ENCODE results near the gene GNA14.
"Not testable (repeated sequence)": the region's sequence is repeated elsewhere in the genome, so short reads cannot be mapped to it uniquely, and the experiment has no call there.

The GNA14 gene

DNA sequence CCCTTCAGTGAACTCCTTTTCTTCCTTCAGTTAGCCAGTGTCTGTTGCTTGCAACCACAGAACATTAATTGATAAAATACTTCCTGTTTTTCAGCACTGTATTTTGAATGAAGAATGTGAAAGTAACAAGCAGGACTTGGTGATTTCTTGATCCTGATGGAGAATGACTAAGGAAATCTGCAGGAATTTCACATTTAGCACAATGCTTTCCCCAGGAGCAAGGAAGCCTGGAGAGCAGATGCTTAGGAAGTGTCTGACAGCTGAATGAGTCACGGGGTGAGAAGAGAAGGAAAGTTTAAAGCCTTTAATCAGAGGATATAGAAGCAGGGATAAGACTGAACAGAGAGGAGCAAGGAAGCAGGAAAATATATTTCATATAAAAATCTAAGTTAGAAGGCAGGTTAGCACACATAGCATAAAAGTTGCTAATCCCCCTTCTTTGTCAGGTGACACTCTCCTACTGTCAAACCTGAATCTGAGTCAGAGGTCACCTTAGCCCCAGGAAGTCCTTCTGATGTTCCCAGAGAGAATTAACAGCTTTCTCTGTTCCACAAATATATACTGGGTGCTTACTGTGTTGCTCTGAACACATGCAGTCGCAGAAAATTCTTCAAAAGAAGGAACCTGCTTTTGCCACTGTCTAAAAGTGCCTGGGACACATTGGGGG lies 59.7 kb downstream of the GNA14 start:
- no peak for DNase-seq (ENCODE audit: low read depth)

DNA sequence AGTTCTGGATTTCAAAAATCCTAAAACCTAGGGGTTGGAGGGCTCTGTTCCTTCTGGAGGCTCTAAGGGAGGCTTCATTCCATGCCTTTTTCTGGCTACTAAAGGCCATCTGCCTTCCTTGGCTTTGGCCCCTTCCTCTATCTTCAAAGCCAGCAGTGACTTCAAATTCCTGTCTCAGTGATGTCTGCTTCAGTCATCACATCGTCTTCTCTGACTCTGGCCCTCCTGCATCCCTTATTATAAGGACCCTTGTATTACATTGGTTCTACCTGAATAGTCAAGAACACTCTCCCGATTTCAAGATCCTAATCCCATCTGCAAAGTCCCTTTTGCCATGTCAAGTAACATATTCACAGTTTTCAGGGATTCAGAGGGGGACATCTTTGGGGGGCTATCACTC lies 60.3 kb downstream of the GNA14 start:
- no peak for DNase-seq (ENCODE audit: low read depth)

DNA sequence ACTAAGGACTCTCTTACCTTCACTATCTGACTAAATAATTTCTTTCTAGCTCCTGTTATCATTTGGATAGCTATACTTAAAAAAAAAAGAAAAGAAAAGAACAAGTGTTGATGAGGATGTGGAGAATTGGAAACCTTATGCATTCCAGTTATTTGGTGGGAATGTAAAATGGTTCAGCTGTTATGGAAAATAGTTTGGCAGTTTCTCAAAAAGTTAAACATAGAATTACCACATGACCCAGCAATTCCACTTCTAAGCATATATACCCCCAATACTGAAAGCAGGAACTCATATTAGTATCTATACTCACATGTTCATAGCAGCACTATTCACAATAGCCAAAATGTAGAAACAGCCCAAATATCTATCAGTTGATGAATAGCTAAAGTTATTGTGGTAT lies 61.1 kb downstream of the GNA14 start:
- DNase-seq (ENCODE audit: low read depth) = no peak

DNA sequence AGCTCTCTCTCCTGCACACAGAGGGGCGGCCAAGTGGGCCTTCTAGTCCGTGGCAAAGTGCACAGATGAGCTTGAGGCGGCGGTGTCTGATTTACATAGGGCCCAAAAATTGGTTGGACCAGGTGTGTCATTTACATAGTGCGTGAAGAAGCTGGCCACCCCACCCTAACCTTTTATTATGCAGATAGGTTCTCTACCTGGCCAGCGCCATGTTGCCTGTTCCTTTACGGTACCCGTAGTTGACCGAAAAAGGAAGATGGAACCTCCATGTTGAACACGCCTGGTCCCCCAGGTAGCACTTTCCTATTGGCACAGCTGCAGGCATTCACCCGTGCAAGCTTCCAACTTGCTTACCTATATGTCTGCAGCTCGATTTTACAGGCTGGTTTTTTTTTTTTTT lies 61.5 kb downstream of the GNA14 start:
- DNase-seq (ENCODE audit: low read depth) = no peak

- DNase-seq (ENCODE audit: low read depth) = no peak
Measured at GRCh38 chr9:77585335-77585786, 62.8 kb downstream of the GNA14 start.

- DNase-seq (ENCODE audit: low read depth) = not testable (repeated sequence)
Measured at GRCh38 chr9:77584927-77585326, 63.2 kb downstream of the GNA14 start.

- DNase-seq (ENCODE audit: low read depth) = no peak
Measured at GRCh38 chr9:77582961-77583576, 65.1 kb downstream of the GNA14 start.

- DNase-seq (ENCODE audit: low read depth) = no peak
Measured at GRCh38 chr9:77582525-77582924, 65.6 kb downstream of the GNA14 start.

DNA sequence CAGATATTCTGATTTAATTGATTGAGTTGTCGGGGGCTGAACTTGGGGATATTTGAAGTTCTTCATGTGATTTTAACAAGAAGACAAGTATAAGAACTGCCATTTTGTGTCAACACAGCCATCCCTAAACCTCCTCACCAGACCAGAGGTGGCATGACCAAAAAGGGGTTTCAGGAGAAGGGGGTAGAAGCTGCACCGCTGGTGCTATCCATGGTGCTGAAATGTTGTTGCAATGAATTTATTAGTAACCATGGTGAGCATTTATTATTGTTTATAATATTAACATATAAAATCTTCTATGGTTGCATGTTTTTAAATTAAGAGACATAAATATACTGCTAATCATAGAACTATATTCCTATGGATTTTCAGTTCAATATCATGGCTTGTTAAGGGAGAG lies 72.3 kb downstream of the GNA14 start:
- DNase-seq (ENCODE audit: low read depth) = no peak

- DNase-seq (ENCODE audit: low read depth) = no peak
Measured at GRCh38 chr9:77569335-77569734, 78.8 kb downstream of the GNA14 start.

DNA sequence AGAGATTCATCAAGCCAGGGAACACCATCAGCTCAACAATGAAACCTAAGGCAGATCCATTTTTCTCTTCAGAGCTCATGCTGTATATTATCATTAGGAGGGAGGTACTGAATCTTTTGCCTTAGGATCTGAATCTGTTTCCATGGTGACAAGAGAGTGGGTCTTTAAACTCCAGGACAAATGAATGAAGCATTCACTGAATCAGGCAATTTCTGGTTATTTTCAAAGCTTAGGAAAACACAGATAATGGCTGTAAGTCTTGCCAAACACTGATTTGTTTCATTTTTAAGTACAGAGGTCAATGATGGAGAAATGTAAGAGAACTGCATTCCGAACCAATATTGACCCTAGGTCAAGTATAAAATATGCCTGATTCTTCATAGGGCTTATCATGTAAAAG lies 84.9 kb downstream of the GNA14 start:
- no peak for DNase-seq (ENCODE audit: low read depth)

DNA sequence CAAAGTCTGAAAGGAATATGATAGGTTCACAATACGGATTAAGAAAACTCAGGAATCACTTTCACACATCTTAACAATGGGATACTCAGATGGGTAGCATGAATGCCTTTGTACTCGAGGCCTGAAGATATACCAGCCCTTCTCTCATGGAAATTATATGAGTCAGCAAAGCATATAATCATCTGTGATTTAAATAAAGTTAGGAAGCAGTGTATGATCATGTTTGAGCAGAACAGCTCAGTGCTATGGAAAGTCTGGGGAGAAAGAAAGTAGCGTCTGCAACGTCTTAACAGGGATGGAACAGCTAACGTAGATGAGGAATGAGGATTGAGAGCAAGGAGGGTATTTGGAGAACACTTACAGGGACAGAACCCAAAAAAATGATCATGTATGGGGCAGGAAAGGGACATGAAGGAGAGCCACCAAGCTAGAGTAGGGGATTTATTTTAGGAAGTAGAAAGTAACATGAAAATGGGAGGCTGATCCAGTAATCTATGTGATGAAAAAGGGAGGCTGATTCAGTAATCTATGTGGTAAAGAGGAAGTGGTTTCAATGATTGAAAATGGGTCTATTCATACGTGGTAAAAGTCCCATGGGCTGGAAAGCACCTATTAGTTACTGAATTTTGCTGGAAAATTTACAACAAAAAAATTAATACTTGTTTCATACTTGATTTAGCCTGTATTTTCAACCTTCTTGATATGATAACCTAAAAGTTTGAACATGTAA lies 85.9 kb downstream of the GNA14 start:
- no peak for DNase-seq (ENCODE audit: low read depth)

DNA sequence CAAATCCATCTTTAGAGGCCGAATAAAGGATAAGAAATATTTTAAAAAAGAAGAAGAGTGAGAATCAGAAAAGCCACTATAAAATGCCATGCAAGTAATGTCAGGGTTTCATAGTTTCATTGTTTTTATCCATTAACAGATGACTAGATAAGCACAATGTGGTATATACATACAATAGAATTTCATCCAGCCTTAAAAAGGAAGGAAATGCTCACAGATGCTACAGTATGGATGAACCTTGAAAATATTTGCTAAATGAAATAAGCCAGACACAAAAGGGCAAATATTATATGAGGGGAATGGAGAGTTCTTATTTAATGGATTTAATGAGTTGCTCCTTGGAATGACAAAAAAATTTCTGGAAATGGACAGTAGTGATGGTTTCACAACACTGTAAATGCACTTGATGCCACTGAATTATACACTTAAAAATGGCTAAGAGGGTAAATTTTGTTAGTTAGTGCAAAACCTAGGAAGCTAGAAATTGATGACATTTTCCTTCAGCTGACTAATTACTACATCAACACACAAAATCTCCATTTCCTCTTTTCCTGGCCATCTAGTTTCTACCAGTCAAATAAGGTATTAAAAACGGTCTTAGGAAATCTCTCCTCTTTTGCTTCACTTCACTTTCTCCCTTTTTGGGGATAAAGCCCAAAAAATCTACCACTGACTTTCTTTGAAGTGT lies 86.6 kb downstream of the GNA14 start:
- DNase-seq (ENCODE audit: low read depth) = no peak

DNA sequence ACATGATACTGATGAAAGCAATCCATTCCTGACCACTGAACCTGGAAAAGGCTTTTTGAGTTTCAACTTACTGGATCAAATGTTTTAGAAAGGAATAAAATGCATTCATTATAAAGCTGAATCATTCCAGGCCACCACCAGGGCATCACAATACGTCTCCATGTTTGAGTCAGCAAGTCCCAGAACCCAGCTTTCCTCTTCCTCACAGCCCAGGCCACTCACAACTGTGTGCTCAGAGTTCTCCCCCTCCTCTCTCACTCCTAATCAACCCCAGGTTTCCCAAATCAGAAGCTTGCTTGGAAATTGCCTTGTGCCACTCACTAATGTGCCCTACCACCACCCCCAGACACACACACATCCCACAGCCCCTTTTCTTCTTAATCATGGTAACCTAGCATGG lies 91.7 kb downstream of the GNA14 start:
- no peak for DNase-seq (ENCODE audit: low read depth)

DNA sequence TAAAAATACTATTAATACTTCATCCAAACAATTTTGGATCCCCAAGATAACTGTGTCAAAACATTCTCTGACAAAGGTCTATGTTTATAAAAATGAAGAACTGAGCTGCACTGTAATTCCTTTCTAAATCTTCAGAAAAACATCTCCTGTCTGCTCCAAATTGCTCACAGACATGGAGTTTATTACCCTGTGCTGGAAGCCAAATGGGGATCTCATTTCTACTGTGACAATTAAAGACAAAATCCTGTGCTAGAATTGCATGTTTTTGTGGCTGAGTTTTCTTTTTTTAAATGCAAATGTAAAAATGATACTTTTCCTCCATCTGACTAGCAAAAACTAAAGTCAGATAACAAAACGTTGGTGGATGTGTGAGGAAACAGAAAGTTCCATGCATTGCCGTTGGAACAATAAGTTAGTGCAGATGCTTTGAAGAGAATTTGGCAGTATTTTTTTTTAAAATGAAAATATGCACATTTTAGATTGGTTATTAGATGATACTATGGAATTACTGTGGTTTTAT lies 93.5 kb downstream of the GNA14 start:
- DNase-seq (ENCODE audit: low read depth) = no peak

DNA sequence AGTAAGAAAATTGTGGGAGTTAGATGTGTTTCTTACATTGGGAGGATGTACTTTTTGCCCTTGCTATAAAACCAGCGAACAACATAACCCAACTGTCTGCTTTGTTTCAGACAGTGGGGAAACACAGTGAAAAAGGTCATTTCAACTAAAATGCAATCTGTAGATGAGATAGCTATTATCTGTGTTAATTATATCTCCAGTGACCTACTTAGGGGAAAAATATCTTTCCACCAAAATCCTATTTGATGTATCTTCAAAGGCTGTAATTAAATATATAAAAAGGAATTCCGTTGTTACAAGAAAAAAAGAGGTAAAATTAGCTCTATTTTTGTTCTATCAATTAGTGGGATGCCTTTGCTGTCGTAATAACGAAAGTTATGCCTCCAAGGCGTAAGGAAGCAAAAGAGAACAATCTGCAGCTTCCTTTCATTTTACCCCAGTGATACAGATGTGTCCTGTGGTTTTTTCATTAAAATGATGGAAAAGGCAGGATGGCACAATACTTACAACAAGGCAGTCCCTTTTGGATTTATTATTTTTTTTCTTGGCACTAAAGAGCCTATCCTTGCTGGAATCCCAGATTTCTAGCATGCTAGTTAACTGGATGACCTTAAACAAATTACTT lies 100.9 kb downstream of the GNA14 start:
- DNase-seq (ENCODE audit: low read depth) = no peak

- DNase-seq (ENCODE audit: low read depth) = no peak
Measured at GRCh38 chr9:77546376-77546950, 101.7 kb downstream of the GNA14 start.

- DNase-seq (ENCODE audit: low read depth) = no peak
Measured at GRCh38 chr9:77544546-77544945, 103.6 kb downstream of the GNA14 start.

GRCh38 chr9:77543131-77543822 lies 104.8 kb downstream of the GNA14 start:
- no peak for DNase-seq (ENCODE audit: low read depth)

DNA sequence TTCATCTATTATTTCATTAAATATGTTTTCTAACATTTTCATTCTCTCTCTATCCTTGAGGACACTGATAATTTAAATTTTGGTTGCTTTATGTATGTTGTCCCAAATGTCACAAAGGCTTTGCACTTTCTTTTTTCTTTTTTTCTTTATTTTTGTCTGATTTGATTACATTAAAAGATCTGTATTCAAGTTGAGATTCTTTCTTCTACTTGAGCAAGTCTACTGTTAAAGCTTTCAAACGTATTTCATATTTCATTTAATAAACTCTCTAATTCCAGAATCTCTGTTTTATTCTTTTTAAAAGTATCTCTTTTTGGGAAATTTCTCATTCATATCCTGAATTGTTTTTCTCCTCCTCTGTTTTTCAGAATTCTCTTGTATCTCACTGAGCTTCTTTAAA lies 106.5 kb downstream of the GNA14 start:
- no peak for DNase-seq (ENCODE audit: low read depth)

- DNase-seq (ENCODE audit: low read depth) = no peak
Measured at GRCh38 chr9:77541055-77541454, 107.1 kb downstream of the GNA14 start.

Measured in T-helper 22 cell (primary cell).